Forelimb muscle (tissue), 1 donor: ENCODE results near the gene UGP2. TPM values are rescaled to one million over a fixed set of nuclear protein-coding genes. Genes with fewer than 3 reads are reported as not detected.
A peak's percentile ranks its signal among the peaks of the same experiment; 100 is the strongest.
"Not testable (repeated sequence)": the region's sequence is repeated elsewhere in the genome, so short reads cannot be mapped to it uniquely, and the experiment has no call there.

Experiments
- DNase-seq: peaks from one replicate; pipeline ENCODE4 v3.0.0-alpha.2; 2013; ENCODE audit warnings: low read depth
- polyA plus RNA-seq: library from polyadenylated mRNA; unstranded; fragments of 120-200 nt; gene quantifications from one replicate; pipeline ENCODE4 v1.2.1, GENCODE V29; 2013; ENCODE audit not compliant: insufficient read length

The UGP2 gene
- polyA plus RNA-seq, 1 donor = 271 TPM

GRCh38 chr2:63840081-63840784 is 1.5 kb upstream of the UGP2 start:
- DNase-seq = no peak

- DNase-seq = peak; percentile 94
Measured at GRCh38 chr2:63840785-63841253, 877 bp upstream of the UGP2 start.

DNA sequence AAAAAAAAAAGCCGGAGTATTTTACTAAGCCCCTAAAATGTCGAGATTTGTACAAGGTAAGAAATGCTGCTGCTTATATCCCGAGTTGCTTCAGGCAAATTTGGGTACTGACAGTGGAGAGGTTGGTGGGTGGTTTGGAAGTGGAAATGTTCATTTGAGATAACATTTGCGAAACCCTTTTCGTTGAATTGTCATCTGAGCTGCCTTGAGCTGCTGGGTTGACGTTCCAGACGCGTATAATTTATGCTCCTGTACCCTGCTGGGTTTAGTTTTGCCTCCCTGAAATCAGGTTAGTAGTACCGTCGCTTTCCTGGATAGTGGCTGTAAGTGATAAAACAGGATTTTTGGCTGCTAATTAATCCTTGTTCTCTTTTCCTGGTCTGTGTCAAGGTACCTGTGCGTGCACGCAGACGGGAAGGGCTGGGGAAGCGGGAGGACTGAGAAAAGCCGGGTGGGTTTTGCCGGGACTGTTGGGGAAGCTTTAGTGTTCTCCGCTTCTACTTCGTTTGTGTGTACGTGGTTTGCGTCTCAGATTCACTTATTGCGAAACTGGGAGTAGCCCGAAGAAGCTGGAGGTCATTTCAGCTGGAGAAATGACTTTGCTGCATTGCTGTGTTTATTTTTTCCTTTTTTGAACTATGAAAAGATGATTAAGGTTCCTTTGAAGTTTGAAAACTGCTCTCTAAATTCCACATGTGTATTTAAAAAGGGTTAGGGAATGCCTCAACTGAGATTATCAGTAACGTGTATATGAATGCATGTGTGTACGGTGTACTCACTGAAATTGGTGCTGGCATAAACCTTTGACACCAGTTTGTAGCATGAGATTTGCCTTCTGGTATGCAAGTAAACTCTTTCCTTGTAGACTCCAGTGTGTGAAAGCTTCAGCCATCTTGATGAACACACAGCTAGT is 709 bp downstream of the UGP2 start:
- DNase-seq = no peak

GRCh38 chr2:63843093-63843492 is 1.4 kb downstream of the UGP2 start:
- DNase-seq = no peak

- no peak for DNase-seq
Measured at GRCh38 chr2:63843791-63844190, 2.1 kb downstream of the UGP2 start.

GRCh38 chr2:63844616-63845015 is 2.9 kb downstream of the UGP2 start:
- DNase-seq = no peak

DNA sequence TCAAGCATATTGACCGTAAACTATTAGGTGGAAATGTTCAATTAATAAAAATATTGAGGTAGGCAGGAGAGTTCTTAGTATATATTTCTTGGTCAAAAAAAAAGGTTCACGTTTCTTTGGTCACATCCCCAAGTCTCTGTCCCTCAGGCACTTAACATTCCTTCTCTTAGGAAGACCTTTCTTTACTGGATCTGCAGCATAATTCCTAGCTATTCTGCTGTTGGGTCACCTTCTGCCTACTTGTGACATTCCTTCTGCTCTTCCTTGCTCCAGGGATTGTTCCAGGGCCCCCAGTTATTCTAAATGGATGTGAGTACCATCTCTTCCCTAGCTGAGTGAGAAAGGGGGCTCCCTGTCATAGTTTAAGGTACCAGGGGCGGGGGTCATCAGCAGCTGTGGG is 4.2 kb downstream of the UGP2 start:
- no peak for DNase-seq

- no peak for DNase-seq
Measured at GRCh38 chr2:63846487-63846886, 4.8 kb downstream of the UGP2 start.

GRCh38 chr2:63847571-63847970 is 5.9 kb downstream of the UGP2 start:
- not testable (repeated sequence) for DNase-seq

- no peak for DNase-seq
Measured at GRCh38 chr2:63849381-63850203, 7.9 kb downstream of the UGP2 start.

- no peak for DNase-seq
Measured at GRCh38 chr2:63850204-63850571, 8.5 kb downstream of the UGP2 start.

- no peak for DNase-seq
Measured at GRCh38 chr2:63850649-63851048, 9.0 kb downstream of the UGP2 start.

GRCh38 chr2:63851691-63852311 is 10.1 kb downstream of the UGP2 start:
- DNase-seq = no peak

GRCh38 chr2:63853527-63854310 is 12.0 kb downstream of the UGP2 start:
- DNase-seq = no peak

DNA sequence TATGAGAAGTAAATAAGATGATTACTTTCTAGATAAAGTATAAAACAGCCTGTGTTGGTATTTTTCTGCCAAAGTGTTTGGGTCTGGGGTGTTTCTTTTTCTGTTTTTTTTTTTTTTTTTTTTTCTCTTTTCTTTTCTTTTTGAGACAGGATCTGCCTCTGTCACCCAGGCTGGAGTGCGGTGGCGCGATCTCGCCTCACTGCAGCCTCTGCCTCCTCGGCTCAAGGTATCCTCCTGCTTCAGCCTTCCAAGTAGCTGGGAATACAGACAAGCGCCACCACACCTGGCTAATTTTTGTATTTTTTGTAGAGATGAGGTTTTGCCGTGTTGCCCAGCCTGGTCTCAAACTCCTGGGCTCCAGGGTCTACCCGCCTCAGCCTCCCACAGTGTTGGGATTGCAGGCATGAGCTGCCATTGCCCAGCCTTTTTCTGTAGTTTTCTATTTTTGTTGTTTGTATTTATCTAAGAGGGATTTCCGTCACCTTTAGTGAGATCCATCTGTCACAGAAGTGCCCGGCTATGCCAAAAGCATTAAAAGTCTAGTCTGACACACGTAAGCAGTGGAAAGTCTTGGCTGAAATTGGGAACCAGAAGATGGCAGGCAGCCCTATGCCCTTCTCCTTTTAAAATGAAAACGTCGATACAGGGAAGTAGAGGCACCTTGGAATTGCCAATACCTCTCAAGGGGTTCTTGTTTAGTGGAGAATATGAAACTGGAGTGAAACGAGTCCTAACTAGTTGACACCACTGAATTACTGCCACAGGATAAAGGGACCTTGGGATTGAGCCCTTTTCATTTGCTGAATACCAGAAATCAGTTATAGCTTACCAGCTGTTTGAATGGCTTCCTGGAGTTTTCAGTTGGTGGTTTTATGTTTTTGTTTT is 14.0 kb downstream of the UGP2 start:
- no peak for DNase-seq

DNA sequence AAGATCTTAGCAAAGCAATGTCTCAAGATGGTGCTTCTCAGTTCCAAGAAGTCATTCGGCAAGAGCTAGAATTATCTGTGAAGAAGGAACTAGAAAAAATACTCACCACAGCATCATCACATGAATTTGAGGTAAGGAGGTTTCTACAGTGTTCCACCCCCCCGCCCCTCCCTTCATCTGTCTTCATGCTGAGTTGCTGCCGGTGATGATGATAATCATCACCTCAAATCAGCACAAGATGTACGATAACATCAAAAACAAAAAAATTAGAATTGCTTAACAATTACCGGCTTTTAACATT is 14.6 kb downstream of the UGP2 start:
- no peak for DNase-seq

DNA sequence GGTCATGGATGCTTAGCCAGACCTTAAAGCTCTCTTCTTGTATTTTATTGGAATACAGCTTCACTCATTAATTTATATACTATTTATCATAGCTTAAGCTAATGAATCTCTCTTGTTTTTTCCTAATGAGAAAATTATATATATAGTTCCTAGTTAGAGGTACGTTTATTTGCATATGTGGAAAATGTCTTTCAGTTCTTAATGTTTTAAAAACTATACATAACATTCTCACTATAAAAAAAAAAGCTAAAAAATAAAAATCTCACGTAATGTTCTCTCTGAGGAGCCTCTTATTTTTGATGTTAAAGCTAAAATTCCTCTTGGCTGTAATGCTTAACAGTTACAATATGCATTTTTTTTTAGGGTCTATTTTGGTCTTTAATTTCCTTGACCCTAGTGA is 16.6 kb downstream of the UGP2 start:
- no peak for DNase-seq

GRCh38 chr2:63861220-63861822 is 19.6 kb downstream of the UGP2 start:
- DNase-seq = no peak

- DNase-seq = no peak
Measured at GRCh38 chr2:63862806-63863205, 21.1 kb downstream of the UGP2 start.

GRCh38 chr2:63863707-63864106 is 22.0 kb downstream of the UGP2 start:
- no peak for DNase-seq
